Activated CD4-positive, alpha-beta T cell treated with anti-CD3 and anti-CD28 coated beads, Interleukin-2, amount 50 U/mL, for 24 hours (primary cell): ENCODE results near the gene ITGB1.
"Not testable (repeated sequence)": the region's sequence is repeated elsewhere in the genome, so short reads cannot be mapped to it uniquely, and the experiment has no call there.

Experiments
- DNase-seq, 2 donors: peaks; one replicate each; pipeline ENCODE4 v3.0.0-alpha.2; 2020; ENCODE audit warnings: low read depth in 1 of 2, low spot score in 1 of 2

The ITGB1 gene

GRCh38 chr10:32938554-32939061 is 19.4 kb downstream of the ITGB1 start:
- no peak for DNase-seq

GRCh38 chr10:32937911-32938424 is 20.1 kb downstream of the ITGB1 start:
- no peak for DNase-seq

GRCh38 chr10:32932225-32932729 is 25.8 kb downstream of the ITGB1 start:
- DNase-seq: no peak

DNA sequence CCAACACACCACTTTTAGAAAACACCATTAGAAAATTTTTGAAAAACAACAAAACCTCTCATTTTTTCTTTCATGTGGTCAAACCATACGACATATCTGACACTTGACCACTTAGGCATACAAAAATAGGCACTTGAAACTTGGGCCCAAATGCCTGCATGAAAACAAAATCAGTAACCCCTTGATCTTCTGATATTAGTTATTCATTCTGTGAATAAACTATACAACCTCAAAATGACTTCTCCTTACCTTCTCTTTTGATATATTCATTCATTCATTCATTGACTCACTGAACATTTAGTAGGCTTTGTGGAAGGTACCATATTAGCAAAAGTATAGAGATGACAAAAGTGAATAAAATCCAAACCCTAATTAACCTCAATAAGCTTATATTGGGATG is 26.4 kb downstream of the ITGB1 start:
- no peak for DNase-seq

GRCh38 chr10:32930036-32930435 is 28.0 kb downstream of the ITGB1 start:
- no peak for DNase-seq

- no peak for DNase-seq
Measured at GRCh38 chr10:32929634-32930033, 28.4 kb downstream of the ITGB1 start.

DNA sequence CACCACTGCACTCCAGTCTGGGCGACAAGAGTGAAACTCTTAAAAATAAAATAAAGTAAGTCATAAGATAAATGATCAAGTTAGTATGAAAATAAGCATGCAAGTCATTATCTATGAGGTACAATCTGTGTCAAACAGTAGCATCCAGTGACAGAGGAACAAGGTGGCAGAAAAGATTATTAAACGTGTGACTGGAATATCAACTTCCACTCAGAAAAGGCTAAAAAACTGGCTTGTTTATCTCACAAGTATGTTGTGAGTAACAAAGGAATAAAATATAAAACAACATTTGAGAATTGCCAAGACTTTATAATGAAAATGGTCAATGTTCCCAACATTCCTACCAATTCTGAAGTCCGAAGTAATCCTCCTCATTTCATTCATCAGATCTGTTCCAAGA is 30.3 kb downstream of the ITGB1 start:
- no peak for DNase-seq

GRCh38 chr10:32923849-32924248 is 34.2 kb downstream of the ITGB1 start:
- DNase-seq: no peak

- DNase-seq: no peak
Measured at GRCh38 chr10:32923134-32923533, 34.9 kb downstream of the ITGB1 start.

GRCh38 chr10:32922170-32922569 is 35.9 kb downstream of the ITGB1 start:
- no peak for DNase-seq

- DNase-seq: not testable (repeated sequence)
Measured at GRCh38 chr10:32917817-32918216, 40.2 kb downstream of the ITGB1 start.

DNA sequence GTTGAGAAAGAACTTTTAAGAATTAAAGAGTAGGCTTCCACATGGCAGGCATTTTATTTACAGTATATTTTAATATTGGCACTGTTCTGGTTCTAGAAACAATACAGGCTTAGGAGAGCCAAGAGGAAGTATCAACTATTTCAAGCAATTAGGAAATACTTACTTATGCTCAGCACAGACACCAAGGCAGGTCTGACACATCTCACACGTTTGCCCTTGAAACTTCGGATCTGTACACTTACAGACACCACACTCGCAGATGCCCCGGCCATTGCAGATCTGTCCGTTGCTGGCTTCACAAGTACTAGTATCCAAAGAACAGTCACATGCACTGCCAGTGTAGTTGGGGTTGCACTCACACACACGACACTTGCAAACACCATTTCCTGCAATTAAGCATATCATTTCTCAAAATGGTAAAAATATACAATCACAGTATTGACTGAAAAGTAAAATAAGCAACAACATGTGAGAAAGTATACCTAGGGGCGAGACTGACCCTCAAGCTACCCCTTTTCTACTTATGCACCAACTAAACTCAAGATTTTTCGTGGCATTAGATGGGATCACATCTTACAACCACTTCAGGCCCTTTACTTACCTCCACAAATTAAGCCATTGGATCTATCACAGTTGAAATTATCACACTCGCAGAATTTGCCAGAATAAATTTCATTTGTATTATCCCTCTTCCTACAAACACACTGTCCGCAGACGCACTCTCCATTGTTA is 46.6 kb downstream of the ITGB1 start:
- no peak for DNase-seq

GRCh38 chr10:32909970-32910369 is 48.1 kb downstream of the ITGB1 start:
- DNase-seq: not testable (repeated sequence)

- no peak for DNase-seq
Measured at GRCh38 chr10:32909456-32909855, 48.6 kb downstream of the ITGB1 start.

- DNase-seq: no peak
Measured at GRCh38 chr10:32906595-32906994, 51.4 kb downstream of the ITGB1 start.

DNA sequence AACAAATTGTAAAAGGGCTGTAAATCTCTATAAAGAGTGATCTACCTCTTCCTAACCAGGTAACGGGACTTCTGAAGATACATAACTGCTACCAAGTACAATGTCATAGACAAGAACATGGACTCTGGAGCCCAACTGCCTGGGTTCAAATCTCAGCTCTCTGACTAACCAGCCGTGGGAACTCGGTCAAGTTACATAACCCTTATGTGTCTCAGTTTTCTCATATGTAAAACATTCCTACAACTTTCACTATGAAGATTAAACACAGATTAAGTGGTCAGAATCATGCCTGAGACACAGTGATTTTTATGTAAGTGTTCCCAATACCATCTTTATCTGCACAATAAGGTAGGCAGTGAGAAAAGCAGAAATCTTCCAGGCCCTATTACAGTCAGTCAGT is 52.6 kb downstream of the ITGB1 start:
- no peak for DNase-seq

GRCh38 chr10:32901815-32902214 is 56.2 kb downstream of the ITGB1 start:
- no peak for DNase-seq

GRCh38 chr10:32895200-32895968 is 62.6 kb downstream of the ITGB1 start:
- not testable (repeated sequence) for DNase-seq

GRCh38 chr10:32893916-32894664 is 63.9 kb downstream of the ITGB1 start:
- no peak for DNase-seq

DNA sequence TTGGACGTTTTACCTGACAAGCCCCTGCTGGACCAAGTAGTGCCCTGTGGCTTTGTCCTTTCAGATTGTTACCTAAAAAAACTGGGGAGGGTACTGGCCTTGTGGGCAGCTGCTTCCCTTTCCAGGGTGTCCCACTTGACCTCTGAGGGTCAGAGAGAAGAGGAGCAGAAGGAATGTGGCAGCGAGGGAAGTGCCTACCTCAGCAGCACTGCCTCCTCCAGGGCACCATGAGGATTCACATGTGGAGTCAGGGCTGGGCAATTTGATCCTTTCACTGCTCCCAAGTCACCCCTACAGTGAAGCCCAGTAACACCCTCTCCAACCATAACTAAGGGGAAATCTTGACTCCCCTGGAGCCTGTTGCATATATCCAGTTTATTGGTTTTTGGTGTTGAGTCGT is 64.6 kb downstream of the ITGB1 start:
- DNase-seq: no peak

GRCh38 chr10:32891261-32891660 is 66.8 kb downstream of the ITGB1 start:
- no peak for DNase-seq
